ENCODE data around the gene NDOR1.
"Not testable (repeated sequence)": the region's sequence is repeated elsewhere in the genome, so short reads cannot be mapped to it uniquely, and the experiment has no call there.

The NDOR1 gene

DNA sequence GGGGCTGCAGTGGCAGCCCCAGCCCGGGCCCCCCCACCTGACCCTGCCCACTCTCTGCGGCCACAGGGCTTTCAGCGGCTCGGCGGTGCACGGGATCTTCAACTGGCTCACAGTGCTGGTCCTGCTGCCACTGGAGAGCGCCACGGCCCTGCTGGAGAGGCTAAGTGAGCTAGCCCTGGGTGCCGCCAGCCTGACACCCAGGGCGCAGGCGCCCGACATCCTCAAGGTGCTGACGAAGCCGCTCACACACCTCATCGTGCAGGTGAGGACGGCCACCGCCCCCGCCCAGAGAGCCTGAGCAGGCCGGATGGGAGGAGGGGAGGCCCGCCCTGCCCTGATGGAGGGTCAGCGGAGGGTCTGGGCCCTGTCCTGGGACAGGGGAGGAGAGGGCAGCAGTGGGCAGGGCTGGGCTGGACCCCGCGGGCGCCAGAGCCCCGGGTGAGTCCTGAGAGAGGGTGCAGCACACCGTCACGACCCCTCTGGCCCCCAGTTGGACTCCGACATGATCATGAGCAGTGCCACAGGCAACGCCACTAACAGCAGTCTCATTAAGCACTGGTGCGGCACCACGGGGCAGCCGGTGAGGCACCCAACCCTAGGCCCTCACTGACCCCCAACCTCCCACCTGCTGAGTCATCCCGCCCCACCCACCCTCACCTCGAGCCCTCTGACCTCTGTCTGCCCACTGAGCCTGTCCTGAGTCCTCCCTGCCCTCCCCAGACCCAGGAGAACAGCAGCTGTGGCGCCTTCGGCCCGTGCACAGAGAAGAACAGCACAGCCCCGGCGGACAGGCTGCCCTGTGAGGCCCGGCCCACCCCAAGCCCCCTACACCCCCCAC lies 27.9 kb downstream of the NDOR1 start:
- DNase-seq = peak; percentile 74

DNA sequence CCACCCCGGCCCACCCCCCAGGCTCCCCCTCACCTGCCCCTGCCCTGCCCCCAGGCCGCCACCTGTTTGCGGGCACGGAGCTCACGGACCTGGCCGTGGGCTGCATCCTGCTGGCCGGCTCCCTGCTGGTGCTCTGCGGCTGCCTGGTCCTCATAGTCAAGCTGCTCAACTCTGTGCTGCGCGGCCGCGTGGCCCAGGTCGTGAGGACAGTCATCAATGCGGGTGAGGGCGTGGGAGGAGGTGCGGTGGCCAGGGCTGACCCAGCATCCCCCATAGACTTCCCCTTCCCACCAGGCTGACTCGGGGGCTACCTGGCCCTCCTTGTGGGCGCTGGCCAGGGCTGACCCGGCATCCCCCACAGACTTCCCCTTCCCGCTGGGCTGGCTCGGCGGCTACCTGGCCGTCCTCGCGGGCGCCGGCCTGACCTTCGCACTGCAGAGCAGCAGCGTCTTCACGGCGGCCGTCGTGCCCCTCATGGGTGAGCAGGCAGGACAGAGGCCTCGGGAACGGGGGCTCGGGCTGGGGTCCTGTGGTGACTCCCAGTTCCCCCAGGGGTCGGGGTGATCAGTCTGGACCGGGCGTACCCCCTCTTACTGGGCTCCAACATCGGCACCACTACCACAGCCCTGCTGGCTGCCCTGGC lies 28.7 kb downstream of the NDOR1 start:
- DNase-seq = no peak

DNA sequence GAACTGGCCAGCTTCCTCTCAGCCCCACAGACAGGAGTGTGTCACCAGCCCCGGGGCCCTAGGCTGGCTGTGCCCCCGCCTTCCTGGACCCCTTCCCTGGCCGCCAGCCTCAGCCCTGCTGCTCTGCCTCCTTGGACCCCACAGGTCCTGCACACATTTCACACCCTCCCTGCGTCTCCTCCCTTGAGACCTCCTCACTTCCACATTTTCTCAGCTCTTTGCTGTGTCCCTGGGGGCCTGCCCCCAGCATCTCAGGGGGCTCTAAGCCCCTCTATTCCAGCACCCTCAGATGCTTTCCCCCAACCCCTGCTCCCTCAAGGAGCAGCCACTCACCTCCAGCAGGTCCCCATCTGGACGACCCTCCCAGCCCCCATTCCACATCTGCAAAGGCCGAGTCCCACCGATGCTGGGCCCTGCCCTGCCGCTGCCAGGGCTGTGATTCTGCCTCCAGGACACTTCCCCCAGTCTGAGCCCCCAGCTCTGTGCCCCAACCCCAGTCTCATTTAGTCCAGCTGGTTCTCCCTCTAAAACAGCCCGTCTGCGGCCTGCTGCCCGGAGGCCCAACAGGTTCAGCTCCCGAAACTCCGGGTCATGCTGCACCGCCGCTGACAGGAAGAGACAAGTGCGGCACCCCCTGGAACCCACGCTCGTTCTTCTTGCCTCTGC lies 29.4 kb downstream of the NDOR1 start:
- no peak for DNase-seq

DNA sequence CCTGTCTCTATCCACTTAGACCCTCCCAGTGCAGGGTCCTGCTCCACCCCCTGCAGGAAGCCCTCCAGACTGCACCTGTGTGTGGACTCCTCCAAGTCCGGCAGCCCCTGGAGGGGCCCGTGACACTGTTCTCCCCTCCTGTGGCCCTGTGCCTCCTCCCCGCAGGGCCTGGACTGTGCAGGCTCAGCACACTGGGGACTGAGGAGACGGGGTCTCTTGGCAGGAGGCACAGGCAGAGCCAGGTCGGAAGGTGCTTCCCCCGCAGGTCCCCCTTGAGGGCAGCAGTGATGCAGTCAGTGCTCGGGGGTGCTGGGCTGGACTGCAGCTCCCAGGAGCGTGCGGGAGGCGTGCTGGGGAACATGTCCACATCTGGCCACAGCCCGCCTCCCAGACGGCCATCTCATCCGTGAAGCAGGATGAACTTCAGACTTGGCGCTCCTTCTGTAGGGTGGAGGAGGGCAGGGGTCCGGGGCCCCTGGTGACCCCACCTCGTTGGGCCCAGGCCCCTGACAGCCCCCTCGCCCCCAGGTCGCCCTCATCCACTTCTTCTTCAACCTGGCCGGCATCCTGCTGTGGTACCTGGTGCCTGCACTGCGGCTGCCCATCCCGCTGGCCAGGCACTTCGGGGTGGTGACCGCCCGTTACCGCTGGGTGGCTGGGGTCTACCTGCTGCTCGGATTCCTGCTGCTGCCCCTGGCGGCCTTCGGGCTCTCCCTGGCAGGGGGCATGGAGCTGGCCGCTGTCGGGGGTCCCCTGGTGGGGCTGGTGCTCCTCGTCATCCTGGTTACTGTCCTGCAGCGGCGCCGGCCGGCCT lies 30.1 kb downstream of the NDOR1 start:
- DNase-seq = no peak

DNA sequence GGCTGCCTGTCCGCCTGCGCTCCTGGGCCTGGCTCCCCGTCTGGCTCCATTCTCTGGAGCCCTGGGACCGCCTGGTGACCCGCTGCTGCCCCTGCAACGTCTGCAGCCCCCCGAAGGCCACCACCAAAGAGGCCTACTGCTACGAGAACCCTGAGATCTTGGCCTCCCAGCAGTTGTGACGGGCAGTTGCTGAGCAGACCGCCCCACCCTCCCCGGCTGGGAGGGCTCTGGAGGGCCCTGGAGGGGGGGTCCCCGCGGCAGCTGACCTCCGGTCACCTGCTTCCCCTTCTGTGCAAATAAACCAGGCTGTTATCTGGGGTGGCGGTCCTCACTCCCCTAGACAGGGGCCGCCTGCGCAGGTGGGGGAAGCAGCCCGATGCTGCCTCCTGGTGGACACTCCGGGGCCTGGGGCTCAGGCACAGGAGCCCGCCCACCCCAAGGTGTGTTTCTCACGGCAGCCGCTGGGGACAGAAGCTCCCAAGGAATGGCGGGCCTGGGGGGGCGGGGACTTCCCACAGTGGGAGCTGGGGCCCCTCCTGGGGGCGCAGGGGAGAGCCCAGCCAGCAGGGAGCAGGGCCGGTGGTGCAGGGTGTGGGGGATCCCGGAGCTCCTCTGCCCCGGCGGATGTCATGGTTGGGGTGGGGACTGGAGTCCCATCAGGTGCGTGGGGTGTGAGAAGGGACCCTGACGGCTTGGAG lies 30.9 kb downstream of the NDOR1 start:
- DNase-seq = peak; percentile 59

DNA sequence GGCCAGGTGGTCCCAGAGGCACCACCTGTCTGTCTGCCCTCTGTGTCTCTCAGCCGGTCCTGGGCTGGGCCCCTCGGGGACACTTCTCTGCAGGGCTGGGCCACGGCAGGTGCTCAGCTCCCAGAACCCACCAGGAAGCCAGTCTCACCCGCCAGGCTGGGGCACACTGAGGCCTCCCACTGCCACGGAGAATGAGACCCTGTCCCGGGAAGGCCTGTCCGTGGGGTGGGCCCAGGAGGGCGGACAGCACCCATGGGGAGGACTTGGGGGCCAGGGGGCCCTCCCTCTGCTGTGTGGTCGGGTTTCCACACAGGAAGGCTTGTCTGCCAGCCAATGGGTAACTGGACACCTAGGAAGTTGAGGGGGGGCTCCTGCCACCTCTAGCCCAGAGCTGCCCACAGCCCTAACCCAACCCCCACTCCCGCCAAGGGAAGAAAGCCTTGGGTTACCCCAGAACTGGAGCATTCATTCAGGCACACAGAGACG lies 31.5 kb downstream of the NDOR1 start:
- no peak for DNase-seq

DNA sequence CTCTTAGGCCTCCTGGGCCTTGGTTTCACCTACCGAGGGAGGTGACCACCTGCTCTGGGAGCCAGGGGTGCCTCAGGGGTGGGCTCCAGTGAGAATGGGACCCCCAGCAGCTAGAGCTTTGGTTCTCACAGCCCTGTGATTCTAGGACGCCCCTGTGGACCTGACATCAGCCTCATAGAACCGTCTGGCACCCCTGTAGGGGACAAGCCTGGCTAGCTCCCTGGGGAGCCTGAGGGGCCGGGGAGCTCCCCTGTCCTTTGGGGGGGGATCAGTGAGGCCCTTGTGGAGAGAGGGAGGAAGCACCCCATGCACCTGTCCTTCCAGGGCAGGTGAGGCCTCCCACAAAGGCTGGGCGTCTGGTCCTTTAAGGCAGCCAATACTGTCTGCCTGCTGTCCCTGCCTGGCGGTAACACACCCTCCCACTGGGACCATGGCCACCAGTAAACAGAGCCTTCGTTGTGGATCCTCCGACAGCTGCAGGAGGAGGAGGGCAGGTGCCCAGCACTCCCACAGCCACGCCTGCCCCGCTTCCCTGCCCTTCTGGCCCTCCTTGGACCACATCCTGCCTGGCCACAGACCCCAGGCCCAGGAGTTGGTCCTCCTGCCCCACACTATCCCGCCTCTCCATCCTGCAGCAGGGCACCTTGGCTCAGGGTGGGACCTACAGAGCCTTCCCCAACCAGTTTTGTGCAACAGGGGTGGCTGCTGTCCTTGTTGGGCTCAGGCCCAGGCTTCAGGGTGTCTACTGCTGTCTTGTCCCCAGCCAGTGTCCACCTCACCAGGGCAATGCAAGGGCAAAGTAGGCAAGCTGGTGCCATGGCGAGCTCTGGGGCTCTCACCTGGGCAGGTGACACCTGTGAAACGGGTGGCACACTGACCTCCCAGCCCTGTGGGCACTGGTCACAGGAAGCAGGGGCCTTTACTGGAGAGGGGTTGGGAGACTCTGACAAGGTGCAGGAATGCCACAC lies 32.5 kb downstream of the NDOR1 start:
- DNase-seq = peak; percentile 81

DNA sequence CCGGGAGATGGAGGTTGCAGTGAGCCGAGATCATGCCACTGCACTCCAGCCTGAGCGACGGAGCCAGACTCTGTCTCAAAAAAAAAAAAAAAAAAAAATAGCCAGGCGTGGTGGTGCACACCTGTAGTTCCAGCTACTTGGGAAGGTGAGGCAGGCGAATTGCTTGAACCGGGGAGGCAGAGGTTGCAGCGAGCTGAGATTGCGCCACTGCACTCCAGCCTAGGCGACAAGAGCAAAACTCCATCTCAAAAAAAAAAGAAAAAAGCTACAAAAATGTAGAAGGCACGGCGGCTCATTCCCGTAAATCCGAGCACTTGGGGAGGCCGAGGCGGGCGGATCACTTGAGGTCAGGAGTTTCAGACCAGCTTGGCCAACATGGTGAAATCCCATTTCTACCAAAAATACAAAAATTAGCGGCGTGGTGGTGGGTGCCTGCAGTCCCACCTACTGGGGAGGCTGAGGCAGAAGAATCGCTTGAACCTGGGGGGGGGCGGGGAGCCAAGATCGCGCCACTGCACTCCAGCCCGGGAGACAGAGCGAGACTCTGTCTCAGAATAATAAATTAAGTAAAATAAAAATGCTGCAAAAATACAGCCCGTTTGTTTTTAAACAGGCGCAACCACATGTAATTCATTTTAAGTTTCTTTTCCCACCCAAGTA lies 34.2 kb downstream of the NDOR1 start:
- DNase-seq = not testable (repeated sequence)

DNA sequence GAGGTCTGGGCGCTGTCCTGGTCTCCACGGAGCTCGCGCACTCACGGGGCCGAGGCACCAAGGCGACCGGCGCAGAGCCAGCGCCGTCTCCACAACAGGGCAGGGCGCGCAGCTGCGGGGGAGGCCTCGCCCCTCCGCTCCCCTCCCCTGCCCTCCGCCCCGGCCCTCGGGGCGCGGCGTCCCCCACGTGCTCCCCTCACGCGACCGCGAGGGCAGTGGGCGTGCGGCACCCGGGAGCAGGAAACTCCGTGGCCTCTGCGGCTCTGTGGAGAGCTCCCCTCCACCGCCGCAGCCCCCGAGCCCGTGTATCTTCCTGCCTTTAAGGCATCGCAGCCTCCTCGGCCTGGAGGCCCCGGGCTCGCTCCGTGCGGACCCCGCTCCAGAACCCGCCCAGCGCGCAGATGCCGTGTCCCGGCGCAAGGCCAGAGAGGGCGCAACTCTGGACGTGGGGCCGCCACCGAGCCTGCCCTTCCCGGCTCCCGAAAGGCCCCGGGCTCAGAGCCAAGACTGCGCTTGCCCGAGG lies 34.9 kb downstream of the NDOR1 start:
- peak; percentile 37 for DNase-seq

DNA sequence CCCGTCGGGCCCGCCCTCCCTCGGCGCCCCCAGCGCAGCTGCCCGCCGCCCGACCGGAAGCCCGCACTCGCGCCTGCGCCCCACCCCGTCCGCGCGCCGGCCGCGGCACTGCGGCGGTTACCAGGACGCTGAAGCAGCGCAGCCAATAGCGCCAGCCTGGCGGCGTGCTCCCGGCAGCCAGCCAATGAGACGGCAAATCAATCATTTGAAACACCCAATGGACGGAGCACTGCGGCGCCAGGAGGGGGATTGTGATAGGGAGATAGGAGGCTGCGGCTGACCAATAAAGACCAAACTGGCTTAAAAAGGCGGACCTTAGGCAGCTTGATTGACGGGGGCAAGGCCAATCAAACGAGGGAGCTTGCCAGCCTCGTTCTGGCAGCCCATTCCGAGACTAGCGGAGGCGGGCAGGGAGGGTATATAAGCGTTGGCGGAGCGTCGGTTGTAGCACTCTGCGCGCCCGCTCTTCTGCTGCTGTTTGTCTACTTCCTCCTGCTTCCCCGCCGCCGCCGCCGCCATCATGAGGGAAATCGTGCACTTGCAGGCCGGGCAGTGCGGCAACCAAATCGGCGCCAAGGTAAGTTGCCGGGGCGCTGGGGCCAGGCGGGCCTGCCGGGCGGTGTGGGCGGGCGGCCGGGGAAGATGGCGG lies 35.5 kb downstream of the NDOR1 start, which contains the start of gene TUBB4B:
Gene TUBB4B (plus strand): TSS at position 447 of the 649 bp plus-strand sequence. CDS start 74 bp downstream, at position 521.
- DNase-seq = peak; percentile 100

DNA sequence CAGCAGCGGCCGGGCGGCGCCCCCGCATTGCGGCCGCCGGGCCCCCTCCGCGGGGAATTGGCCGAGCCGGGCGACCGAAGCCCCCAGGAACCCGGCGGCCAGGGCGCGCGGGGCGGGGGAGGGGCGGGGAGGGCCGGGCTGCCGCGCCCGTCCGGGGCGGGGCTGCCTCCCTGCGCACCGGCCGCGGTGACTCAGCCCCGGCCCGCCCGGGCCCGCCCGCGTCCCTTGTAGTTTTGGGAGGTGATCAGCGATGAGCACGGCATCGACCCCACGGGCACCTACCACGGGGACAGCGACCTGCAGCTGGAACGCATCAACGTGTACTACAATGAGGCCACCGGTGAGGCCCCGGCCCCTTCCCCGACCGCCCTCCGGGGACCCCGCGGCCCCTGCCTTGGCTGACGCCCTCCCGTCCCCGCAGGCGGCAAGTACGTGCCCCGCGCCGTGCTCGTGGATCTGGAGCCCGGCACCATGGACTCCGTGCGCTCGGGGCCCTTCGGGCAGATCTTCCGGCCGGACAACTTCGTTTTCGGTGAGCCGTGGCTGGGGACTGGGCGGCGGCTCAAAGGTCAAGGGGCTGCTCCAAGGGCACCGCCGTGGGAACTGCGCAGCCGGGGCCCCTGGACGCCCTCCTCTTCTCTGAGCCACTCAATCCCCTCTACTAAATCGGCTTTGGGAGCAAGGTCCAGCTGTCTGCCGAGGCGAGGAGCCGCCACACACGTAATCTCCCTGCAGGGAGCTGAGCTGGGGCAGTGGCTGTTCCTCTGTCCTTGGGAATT lies 36.2 kb downstream of the NDOR1 start:
- no peak for DNase-seq

DNA sequence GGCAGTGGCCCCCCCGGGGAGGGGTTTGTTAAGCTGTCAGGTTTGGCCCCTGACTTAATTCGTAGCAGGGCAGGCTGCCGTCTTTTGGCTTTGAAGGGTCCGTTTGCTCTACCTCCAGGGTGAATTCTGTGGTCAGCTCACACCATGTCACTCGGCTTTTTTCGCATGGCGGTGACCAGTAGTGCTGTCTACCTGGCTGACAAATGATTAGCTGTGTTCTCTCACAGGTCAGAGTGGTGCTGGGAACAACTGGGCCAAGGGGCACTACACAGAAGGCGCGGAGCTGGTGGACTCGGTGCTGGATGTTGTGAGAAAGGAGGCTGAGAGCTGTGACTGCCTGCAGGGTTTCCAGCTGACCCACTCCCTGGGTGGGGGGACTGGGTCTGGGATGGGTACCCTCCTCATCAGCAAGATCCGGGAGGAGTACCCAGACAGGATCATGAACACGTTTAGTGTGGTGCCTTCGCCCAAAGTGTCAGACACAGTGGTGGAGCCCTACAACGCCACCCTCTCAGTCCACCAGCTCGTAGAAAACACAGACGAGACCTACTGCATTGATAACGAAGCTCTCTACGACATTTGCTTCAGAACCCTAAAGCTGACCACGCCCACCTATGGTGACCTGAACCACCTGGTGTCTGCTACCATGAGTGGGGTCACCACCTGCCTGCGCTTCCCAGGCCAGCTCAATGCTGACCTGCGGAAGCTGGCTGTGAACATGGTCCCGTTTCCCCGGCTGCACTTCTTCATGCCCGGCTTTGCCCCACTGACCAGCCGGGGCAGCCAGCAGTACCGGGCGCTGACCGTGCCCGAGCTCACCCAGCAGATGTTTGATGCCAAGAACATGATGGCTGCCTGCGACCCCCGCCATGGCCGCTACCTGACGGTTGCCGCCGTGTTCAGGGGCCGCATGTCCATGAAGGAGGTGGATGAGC lies 37.0 kb downstream of the NDOR1 start:
- DNase-seq = no peak

DNA sequence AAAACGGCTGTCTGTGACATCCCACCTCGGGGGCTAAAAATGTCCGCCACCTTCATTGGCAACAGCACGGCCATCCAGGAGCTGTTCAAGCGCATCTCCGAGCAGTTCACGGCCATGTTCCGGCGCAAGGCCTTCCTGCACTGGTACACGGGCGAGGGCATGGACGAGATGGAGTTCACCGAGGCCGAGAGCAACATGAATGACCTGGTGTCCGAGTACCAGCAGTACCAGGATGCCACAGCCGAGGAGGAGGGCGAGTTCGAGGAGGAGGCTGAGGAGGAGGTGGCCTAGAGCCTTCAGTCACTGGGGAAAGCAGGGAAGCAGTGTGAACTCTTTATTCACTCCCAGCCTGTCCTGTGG lies 37.7 kb downstream of the NDOR1 start:
- DNase-seq = not testable (repeated sequence)

DNA sequence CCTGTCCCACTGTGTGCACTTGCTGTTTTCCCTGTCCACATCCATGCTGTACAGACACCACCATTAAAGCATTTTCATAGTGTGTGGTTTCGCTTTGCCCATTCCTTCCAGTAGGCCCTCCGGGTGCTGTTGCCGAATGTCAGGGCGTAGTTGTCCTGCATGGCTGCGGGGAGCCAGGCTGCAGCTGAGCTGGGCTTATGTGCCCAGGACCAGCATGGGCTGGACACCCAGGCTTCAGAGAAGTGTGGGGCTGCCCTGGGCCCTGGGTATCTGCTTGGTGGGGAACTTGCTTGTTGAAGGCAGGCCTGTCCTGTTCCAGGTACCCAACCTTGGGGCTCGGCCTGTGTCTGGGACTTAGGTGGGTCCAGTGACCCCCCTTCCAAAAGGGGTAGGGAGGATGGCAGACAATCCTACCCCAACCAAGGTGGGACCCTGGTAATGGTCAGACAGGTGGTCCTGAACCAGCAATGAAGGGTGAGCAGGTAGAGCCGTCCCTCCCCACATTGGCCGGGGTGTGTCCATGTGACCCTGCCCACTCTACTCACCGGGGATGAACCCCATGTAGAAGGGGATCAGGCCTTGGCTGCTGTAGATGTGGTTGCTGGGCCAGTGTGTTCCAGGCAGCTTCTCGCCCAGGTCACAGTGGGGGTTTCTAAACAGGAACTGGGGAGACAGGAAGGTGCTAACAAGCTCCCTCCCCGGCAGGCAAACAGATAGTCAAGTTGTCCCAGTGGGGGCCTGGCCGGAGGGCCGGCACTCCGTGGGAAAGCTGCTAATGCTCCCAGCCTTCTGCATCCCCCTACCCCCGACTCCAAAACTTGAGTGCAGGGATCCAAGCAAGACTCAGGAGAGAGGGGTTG lies 38.4 kb downstream of the NDOR1 start:
- DNase-seq = no peak

DNA sequence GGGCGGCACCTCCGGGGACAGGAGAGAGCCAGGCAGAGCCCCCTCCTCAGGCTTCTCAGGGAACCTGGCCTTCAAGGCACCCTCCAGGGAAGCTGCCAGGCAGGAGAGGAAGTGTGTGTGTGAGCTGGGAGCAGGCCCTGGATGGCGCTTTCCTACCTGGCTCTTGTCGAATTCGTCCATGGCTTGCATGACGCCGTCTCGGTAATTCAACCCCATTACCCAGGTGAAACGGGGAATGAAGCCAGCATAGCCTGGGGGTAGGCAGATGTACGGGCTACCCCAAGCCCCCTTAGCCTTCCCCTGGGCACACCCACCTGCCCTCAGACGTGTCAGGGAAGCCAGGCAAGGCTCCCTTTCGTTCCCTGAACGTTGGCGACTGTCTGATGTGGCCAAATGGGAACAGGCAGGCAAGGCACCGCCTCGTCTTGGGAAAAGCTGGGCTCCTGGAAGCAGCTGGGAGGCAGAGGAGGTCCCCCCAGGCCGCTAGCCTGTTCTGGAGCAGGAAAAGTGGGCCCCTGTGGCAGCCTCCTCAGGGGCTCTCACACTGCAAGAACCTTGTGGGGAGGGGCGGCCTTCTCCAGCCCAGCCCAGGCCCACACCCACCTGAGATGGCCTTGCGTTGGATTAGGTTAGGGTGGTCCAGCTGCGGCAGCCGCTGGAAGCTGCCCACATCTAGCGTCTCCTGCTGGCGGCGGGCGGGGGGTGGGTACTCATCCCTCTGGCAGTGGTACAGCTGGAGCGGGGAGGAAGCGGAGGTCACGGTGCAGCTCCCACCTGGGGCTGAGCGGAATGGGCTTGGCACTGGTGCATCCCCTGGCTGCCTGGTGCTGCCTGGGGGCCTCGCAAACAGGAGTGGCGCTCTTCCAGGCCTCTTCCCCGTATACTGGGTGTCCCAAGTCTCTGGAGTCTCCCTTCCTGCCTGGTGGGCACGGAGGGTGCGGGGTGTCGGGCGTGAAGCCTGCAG lies 39.3 kb downstream of the NDOR1 start:
- no peak for DNase-seq

All from DMS153 (cell line).